DMS 273 (cell line): ENCODE results near the gene NBR1.
A peak's percentile ranks its signal among the peaks of the same experiment; 100 is the strongest.
"Not testable (repeated sequence)": the region's sequence is repeated elsewhere in the genome, so short reads cannot be mapped to it uniquely, and the experiment has no call there.

Experiments
- DNase-seq: peaks from one replicate; lab custom pipeline; 2025; ENCODE audit not compliant: unreplicated experiment; lab: John Stamatoyannopoulos, UW

The NBR1 gene

GRCh38 chr17:43153197-43153835, 17.7 kb upstream of the NBR1 start:
- DNase-seq = not testable (repeated sequence)

- DNase-seq = no peak
Measured at GRCh38 chr17:43155666-43156065, 15.3 kb upstream of the NBR1 start.

DNA sequence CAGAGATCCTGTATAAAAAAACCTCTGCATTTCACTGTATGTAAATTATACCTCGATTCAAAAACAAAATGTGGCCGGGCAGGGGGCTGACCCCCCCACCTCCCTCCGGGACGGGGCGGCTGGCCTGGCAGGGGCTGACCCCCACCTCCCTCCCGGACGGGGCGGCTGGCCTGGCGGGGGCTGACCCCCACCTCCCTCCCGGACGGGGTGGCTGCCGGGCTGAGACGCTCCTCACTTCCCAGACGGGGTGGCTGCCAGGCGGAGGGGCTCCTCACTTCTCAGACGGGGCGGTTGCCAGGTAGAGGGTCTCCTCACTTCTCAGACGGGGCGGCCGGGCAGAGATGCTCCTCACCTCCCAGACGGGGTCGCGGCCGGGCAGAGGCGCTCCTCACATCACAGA, 11.8 kb upstream of the NBR1 start:
- not testable (repeated sequence) for DNase-seq

DNA sequence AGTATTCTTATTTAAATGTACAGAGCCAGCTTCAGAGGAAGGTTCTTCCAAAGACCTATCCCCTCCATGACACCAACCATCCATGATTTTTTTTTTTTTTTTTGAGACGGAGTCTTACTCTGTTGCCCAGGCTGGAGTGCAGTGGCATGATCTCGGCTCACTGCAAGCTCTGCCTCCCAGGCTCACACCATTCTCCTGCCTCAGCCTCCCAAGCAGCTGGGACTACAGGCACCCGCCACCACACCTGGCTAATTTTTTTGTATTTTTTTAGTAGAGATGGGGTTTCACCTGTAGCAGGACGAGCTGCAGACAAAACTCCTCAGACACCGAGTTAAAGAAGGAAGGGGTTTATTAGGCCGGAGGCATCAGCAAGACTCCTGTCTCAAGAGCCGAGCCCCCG, 11.1 kb upstream of the NBR1 start:
- DNase-seq = not testable (repeated sequence)

- DNase-seq = not testable (repeated sequence)
Measured at GRCh38 chr17:43165971-43166370, 5.0 kb upstream of the NBR1 start.

GRCh38 chr17:43169561-43170139, 1.4 kb upstream of the NBR1 start:
- DNase-seq = peak; percentile 74

DNA sequence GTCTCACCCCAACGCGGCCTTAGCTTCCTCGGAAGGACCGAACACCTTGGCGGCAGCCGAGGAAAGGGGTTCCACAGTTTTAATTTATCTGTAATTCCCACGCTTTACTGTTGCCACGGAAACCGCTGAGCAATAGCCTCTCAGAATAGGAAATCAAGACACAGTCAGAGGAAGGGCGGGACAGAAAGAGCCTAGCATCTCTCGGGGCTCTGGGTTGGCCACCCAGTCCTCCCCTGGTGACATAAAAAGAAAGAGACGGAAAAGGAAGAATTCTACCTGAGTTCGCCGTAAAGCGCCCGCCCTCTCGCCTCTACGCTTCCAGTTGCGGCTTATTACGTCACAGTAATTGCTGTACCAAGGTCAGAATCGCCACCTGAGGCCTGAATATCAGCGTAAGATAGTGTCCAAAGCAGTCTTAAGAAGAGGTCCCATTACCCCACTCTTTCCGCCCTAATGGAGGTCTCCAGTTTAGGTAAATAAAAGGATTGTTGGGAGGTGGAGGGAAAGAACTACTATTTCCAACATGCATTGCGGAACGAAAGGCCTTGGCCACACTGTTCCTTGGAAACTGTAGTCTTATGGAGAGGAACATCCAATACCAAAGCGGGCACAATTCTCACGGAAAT, 761 bp upstream of the NBR1 start:
- peak; percentile 97 for DNase-seq

GRCh38 chr17:43171586-43172487, 823 bp downstream of the NBR1 start:
- DNase-seq = peak; percentile 79

GRCh38 chr17:43175213-43176118, 4.5 kb downstream of the NBR1 start:
- no peak for DNase-seq

GRCh38 chr17:43176119-43176570, 5.1 kb downstream of the NBR1 start:
- DNase-seq = no peak

GRCh38 chr17:43183921-43184320, 12.9 kb downstream of the NBR1 start:
- DNase-seq = no peak

GRCh38 chr17:43186656-43187055, 15.6 kb downstream of the NBR1 start:
- not testable (repeated sequence) for DNase-seq

DNA sequence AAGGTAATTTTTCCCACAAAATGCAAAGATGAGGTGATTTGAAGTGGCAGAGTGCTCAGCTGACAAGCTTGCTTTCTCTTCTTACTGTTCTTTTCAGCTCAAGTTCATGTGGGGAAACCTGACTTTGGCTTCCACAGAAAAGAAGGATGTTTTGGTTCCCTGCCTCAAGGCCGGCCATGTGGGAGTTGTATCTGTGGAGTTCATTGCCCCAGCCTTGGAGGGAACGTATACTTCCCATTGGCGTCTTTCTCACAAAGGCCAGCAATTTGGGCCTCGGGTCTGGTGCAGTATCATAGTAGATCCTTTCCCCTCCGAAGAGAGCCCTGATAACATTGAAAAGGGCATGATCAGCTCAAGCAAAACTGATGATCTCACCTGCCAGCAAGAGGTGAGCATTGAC, 22.2 kb downstream of the NBR1 start:
- no peak for DNase-seq

GRCh38 chr17:43199633-43200032, 28.6 kb downstream of the NBR1 start:
- DNase-seq = no peak

DNA sequence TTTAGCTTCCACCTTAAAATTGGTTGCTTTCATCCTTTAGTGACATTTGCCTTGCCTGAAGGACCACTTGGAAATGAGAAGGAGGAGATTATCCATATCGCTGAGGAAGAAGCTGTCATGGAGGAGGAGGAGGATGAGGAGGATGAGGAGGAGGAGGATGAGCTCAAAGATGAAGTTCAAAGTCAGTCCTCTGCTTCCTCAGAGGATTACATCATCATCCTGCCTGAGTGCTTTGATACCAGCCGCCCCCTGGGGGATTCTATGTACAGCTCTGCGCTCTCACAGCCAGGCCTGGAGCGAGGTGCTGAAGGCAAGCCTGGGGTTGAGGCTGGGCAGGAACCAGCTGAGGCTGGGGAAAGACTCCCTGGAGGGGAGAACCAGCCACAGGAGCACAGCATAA, 29.1 kb downstream of the NBR1 start:
- DNase-seq = peak; percentile 14

DNA sequence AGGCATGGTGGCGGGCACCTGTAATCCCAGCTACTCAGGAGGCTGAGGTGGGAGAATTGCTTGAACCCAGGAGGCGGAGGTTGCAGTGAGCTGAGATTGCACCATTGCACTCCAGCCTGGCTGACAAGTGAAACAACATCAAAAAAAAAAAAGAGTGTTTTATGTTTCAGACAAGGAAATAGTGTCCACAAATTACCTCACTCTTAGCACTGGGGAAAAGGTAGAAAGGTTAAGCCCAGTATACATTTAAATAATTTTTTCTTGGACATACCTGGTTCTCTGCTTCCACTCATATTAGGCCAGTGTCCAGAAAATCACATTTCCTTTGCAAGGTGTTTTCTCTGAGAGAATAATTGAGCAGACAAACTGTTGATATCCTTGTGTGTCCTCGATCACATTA, 32.0 kb downstream of the NBR1 start:
- DNase-seq = not testable (repeated sequence)

- DNase-seq = no peak
Measured at GRCh38 chr17:43210576-43210975, 39.6 kb downstream of the NBR1 start.

DNA sequence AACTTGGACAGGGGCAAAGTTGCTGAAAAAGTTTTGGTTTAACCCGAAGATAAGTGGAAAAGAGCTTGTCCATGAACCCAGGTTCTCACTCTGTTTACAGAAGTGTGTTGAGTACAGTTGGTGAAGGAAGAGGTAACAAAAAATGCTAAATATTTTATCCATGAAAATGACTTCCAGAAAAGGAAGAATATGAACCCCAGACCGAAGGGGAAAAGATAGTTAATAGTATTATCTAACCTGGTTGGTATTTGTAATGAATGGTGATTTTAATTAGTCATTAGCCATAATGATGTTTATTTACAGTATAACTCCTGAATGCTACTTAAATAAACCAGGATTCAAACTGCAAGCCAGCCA, 40.1 kb downstream of the NBR1 start:
- DNase-seq = no peak

DNA sequence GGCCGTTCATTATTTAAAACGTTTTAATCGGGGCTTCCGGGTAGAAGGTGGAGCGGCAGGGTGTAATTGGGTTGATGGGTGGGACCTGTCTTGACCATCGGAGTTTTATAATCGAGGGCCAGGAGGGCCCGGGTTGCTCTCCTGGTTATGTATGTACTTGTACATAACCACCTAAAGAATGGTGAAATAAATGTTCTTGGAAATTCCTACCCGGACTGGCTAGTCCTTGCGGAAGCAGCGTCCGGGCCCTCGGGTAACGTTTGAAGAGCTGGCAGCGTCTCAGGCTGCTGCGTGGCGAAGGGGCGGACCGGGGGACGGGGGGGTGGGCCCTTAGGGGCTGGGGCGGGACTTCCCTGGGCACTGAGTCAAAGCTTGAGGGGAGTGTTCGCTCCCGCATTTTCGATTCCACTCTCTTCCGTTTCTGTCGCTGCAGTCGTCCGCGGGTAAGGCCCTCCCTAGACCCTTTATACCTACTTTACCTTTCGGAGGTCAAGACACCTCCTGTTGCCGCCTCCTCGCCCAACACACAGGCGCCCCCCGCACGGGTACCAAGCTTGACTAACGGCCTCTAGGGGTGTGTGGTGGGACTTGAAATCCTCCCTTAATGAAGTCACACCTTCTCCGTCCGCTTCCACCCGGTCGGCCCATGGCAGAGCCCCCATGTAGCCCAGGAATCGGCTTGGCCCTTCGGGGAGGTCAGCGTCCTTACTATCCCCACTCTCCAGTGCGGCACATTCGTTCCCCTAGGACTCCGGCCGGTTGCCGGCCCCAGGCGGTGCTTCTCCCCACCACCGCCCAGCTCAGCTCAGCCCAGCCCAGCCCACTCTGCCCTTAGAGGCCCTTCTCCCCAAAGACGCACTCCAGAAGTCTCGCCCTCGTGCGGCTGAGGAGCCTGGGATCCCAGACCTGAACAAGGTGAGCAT, 40.7 kb downstream of the NBR1 start, which contains the start of gene TMEM106A:
TSS of gene TMEM106A (plus strand) at position 396 of the 923 bp plus-strand sequence. CDS start 1,167 bp downstream, outside the sequence.
- no peak for DNase-seq
